ENCODE data around the gene DLK2.

Gene DLK2

GRCh38 chr6:43494766-43495165 is 39.4 kb upstream of the DLK2 start:
- Histone ChIP-seq H3K9me2 (replicated peaks; ENCODE audit: control insufficient read depth, low read length) (no peaks in the 10 kb centered on the region), H3K9me3 (ENCODE audit: control insufficient read depth, insufficient read depth, low read length) (no peaks in the 10 kb centered on the region), H3K27me3 (ENCODE audit: control insufficient read depth, low read length) (no peaks in the 10 kb centered on the region), H3K4me3 (ENCODE audit: low read length) (no peak overlapping the region), H3K4me2 (ENCODE audit: low read length) (no peak overlapping the region), H3K27ac (ENCODE audit: low read depth, low read length) (no peak overlapping the region), H3K79me2 (ENCODE audit: control insufficient read depth, low read length) (peaks cover 5% of the 10 kb centered on the region), H4K20me1 (ENCODE audit: control insufficient read depth, insufficient read depth, low read depth, low read length) (no peaks in the 10 kb centered on the region), H3K36me3 (ENCODE audit: control insufficient read depth, low read length) (peaks cover 23% of the 10 kb centered on the region), H3K4me1 (ENCODE audit: control insufficient read depth, low read length) (no peaks in the 10 kb centered on the region), H3F3A (ENCODE audit: control insufficient read depth, insufficient read depth) (no peaks in the 10 kb centered on the region)
- TF ChIP-seq EZH2phosphoT487 (IDR thresholded peaks at IDR 0.05; ENCODE audit: borderline replicate concordance, low read length) (no peak), CTCF (IDR thresholded peaks at IDR 0.05; ENCODE audit: low read depth, low read length, poor library complexity, severe bottlenecking) (no peak)

- H3K4me2 ChIP-seq (ENCODE audit: low read length), result no peak overlapping the region
- H3F3A ChIP-seq (ENCODE audit: control insufficient read depth, insufficient read depth), result no peaks in the 10 kb centered on the region
- H3K9me2 ChIP-seq (replicated peaks; ENCODE audit: control insufficient read depth, low read length), result no peaks in the 10 kb centered on the region
- no peaks in the 10 kb centered on the region for H3K4me1 ChIP-seq (ENCODE audit: control insufficient read depth, low read length)
- H4K20me1 ChIP-seq (ENCODE audit: control insufficient read depth, insufficient read depth, low read depth, low read length), result no peaks in the 10 kb centered on the region
- H3K79me2 ChIP-seq (ENCODE audit: control insufficient read depth, low read length), result peaks cover 9% of the 10 kb centered on the region
- H3K9me3 ChIP-seq (ENCODE audit: control insufficient read depth, insufficient read depth, low read length), result no peaks in the 10 kb centered on the region
- no peak for TF ChIP-seq EZH2phosphoT487 (IDR thresholded peaks at IDR 0.05; ENCODE audit: borderline replicate concordance, low read length)
- TF ChIP-seq CTCF (IDR thresholded peaks at IDR 0.05; ENCODE audit: low read depth, low read length, poor library complexity, severe bottlenecking), result no peak
- H3K4me3 ChIP-seq (ENCODE audit: low read length), result no peak overlapping the region
- no peaks in the 10 kb centered on the region for H3K27me3 ChIP-seq (ENCODE audit: control insufficient read depth, low read length)
- peaks cover 18% of the 10 kb centered on the region for H3K36me3 ChIP-seq (ENCODE audit: control insufficient read depth, low read length)
- H3K27ac ChIP-seq (ENCODE audit: low read depth, low read length), result no peak overlapping the region
These were observed 39.0 kb upstream of the DLK2 start for GRCh38 chr6:43494321-43494720.

DNA sequence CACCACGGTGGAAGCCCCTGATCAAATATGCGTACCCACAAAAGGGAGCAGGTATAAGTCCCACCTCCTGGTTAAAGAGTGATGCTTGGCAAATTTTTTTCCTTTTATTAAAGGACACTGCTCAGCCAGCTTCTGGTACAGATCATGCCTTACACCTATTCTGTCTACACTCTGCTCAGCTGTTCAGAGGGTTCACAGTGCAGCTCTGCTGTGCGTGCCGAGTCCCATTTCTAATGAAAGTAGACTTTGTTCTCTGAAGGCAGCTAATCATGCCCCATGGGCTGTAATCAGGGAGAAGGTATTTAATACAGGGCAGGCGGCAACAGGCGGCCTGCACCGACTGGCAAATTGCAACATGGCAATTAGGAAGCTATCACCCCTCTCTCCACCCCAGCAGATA is 38.5 kb upstream of the DLK2 start:
- Histone ChIP-seq H4K20me1 (ENCODE audit: control insufficient read depth, insufficient read depth, low read depth, low read length) (no peaks in the 10 kb centered on the region), H3K27ac (ENCODE audit: low read depth, low read length) (no peak overlapping the region), H3K36me3 (ENCODE audit: control insufficient read depth, low read length) (peaks cover 13% of the 10 kb centered on the region), H3K79me2 (ENCODE audit: control insufficient read depth, low read length) (peaks cover 9% of the 10 kb centered on the region), H3F3A (ENCODE audit: control insufficient read depth, insufficient read depth) (no peaks in the 10 kb centered on the region), H3K9me2 (replicated peaks; ENCODE audit: control insufficient read depth, low read length) (no peaks in the 10 kb centered on the region), H3K4me1 (ENCODE audit: control insufficient read depth, low read length) (no peaks in the 10 kb centered on the region), H3K4me2 (ENCODE audit: low read length) (no peak overlapping the region), H3K27me3 (ENCODE audit: control insufficient read depth, low read length) (no peaks in the 10 kb centered on the region), H3K4me3 (ENCODE audit: low read length) (no peak overlapping the region), H3K9me3 (ENCODE audit: control insufficient read depth, insufficient read depth, low read length) (no peaks in the 10 kb centered on the region)
- TF ChIP-seq CTCF (IDR thresholded peaks at IDR 0.05; ENCODE audit: low read depth, low read length, poor library complexity, severe bottlenecking) (no peak), EZH2phosphoT487 (IDR thresholded peaks at IDR 0.05; ENCODE audit: borderline replicate concordance, low read length) (no peak)

DNA sequence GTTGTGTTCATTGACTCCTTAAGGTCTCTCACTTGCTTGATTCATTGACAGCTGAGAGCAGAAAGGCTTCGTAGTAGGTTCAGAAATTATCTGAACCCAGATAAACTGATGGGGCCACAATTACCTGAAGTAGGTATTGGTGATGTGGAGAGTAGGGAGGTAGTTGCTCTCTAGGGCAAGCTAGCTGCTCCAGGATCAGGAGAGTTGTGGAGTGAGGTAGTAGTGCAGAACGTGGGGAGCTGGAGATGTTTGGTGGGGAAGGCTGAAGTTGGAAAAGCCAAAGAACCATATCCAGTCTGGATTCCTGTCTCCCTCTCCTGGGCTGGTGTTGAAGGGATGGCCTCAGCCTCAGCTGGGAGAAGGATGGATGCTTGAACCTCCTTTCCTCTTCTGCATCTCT is 37.9 kb upstream of the DLK2 start:
- Histone ChIP-seq H3K4me2 (ENCODE audit: low read length) (no peak overlapping the region), H3K9me3 (ENCODE audit: control insufficient read depth, insufficient read depth, low read length) (no peaks in the 10 kb centered on the region), H3K9me2 (replicated peaks; ENCODE audit: control insufficient read depth, low read length) (no peaks in the 10 kb centered on the region), H3K27me3 (ENCODE audit: control insufficient read depth, low read length) (no peaks in the 10 kb centered on the region), H3K4me1 (ENCODE audit: control insufficient read depth, low read length) (no peaks in the 10 kb centered on the region), H3F3A (ENCODE audit: control insufficient read depth, insufficient read depth) (no peaks in the 10 kb centered on the region), H3K27ac (ENCODE audit: low read depth, low read length) (no peak overlapping the region), H3K4me3 (ENCODE audit: low read length) (no peak overlapping the region), H4K20me1 (ENCODE audit: control insufficient read depth, insufficient read depth, low read depth, low read length) (no peaks in the 10 kb centered on the region), H3K36me3 (ENCODE audit: control insufficient read depth, low read length) (peaks cover 10% of the 10 kb centered on the region; the same call in 1 of the 2 replicates), H3K79me2 (ENCODE audit: control insufficient read depth, low read length) (peaks cover 9% of the 10 kb centered on the region)
- no peak for TF ChIP-seq EZH2phosphoT487 (IDR thresholded peaks at IDR 0.05; ENCODE audit: borderline replicate concordance, low read length)
- no peak for TF ChIP-seq CTCF (IDR thresholded peaks at IDR 0.05; ENCODE audit: low read depth, low read length, poor library complexity, severe bottlenecking)
